NCI-H128 (cell line): ENCODE results near the gene UTP15.

ENCODE experiments used
- DNase-seq: peaks from one replicate; lab custom pipeline; 2025; ENCODE audit not compliant: unreplicated experiment; lab: John Stamatoyannopoulos, UW

UTP15 gene

GRCh38 chr5:73564018-73564417, 1.5 kb upstream of the UTP15 start:
- DNase-seq: no peak

GRCh38 chr5:73564675-73565074, 868 bp upstream of the UTP15 start:
- DNase-seq: no peak

- no peak for DNase-seq
Observed at GRCh38 chr5:73565969-73566547, 515 bp downstream of the UTP15 start.

GRCh38 chr5:73582285-73583145, 17.0 kb downstream of the UTP15 start:
- DNase-seq: no peak

GRCh38 chr5:73587923-73588322, 22.4 kb downstream of the UTP15 start:
- DNase-seq: no peak

GRCh38 chr5:73591102-73591695, 25.7 kb downstream of the UTP15 start:
- peak; percentile 25 for DNase-seq

- no peak for DNase-seq
Observed at GRCh38 chr5:73591698-73592501, 26.4 kb downstream of the UTP15 start.

GRCh38 chr5:73592551-73592950, 27.0 kb downstream of the UTP15 start:
- no peak for DNase-seq

GRCh38 chr5:73596705-73597328, 31.3 kb downstream of the UTP15 start:
- DNase-seq: no peak

- DNase-seq: no peak
Observed at GRCh38 chr5:73599380-73599779, 33.8 kb downstream of the UTP15 start.

GRCh38 chr5:73603998-73604397, 38.5 kb downstream of the UTP15 start:
- DNase-seq: no peak

GRCh38 chr5:73605223-73606087, 39.9 kb downstream of the UTP15 start:
- DNase-seq: no peak

- DNase-seq: no peak
Observed at GRCh38 chr5:73606206-73606753, 40.7 kb downstream of the UTP15 start.

- no peak for DNase-seq
Observed at GRCh38 chr5:73607228-73607627, 41.7 kb downstream of the UTP15 start.

- no peak for DNase-seq
Observed at GRCh38 chr5:73612799-73613198, 47.3 kb downstream of the UTP15 start.

GRCh38 chr5:73615085-73615484, 49.5 kb downstream of the UTP15 start:
- DNase-seq: no peak

- DNase-seq: no peak
Observed at GRCh38 chr5:73615947-73616346, 50.4 kb downstream of the UTP15 start.

GRCh38 chr5:73617510-73618279, 52.2 kb downstream of the UTP15 start:
- DNase-seq: no peak
